Bronchial epithelial cell (primary cell): ENCODE data around the gene OR6T1. TPM values are rescaled to one million over a fixed set of nuclear protein-coding genes. Genes with fewer than 3 reads are reported as not detected.
A peak's percentile ranks its signal among the peaks of the same experiment; 100 is the strongest.

Experiments
- DNase-seq: peaks from one replicate; pipeline ENCODE4 v3.0.0-alpha.2; 2010; ENCODE audit warnings: low read depth
- FAIRE-seq: peaks from 2 replicates; lab custom pipeline; 2011; peaks lifted over from hg19 to GRCh38; lab: Jason Lieb, UNC
- H3K27me3 ChIP-seq: 2 replicates; pipeline ENCODE4 v1.5.1; 2011; ENCODE audit warnings: low read length; ENCODE audit not compliant: control insufficient read depth, insufficient read depth
- H3K36me3 ChIP-seq: 2 replicates; pipeline ENCODE4 v1.5.1; 2011; ENCODE audit warnings: low read length; ENCODE audit not compliant: control insufficient read depth, insufficient read depth
- H3K4me3 ChIP-seq: 2 replicates; pipeline ENCODE4 v1.5.1; 2011; ENCODE audit warnings: mild to moderate bottlenecking, low read depth, low read length, control low read depth
- CTCF ChIP-seq: IDR thresholded peaks from 2 replicates; pipeline ENCODE4 v1.5.1; 2011; ENCODE audit warnings: mild to moderate bottlenecking, moderate library complexity, low read length, control low read depth, inconsistent platforms; ENCODE audit not compliant: insufficient read depth, severe bottlenecking
- total RNA-seq: library from RNA; depleted of rRNA; stranded (reverse); fragments of >200 nt; gene quantifications from 2 replicates; pipeline ENCODE4 v1.2.1, GENCODE V29; 2014

Gene OR6T1
- total RNA-seq, 1 donor from 2014 or later: not detected

- Histone ChIP-seq H3K27me3 (no peaks in the 10 kb centered on the region), H3K36me3 (no peaks in the 10 kb centered on the region), H3K4me3 (no peak overlapping the region)
- FAIRE-seq (no peak), DNase-seq (no peak)
- no peak for TF ChIP-seq CTCF
Measured at GRCh38 chr11:123956752-123957151, 13.1 kb upstream of the OR6T1 start.

GRCh38 chr11:123945132-123945531, 1.5 kb upstream of the OR6T1 start:
- Histone ChIP-seq H3K36me3 (no peaks in the 10 kb centered on the region), H3K27me3 (no peaks in the 10 kb centered on the region), H3K4me3 (no peak overlapping the region)
- DNase-seq (no peak), FAIRE-seq (no peak)
- no peak for TF ChIP-seq CTCF

GRCh38 chr11:123942413-123942812, 1.2 kb downstream of the OR6T1 start:
- no peak for FAIRE-seq
- no peak overlapping the region for H3K4me3 ChIP-seq
- DNase-seq: no peak
- TF ChIP-seq CTCF: no peak
- H3K27me3 ChIP-seq: no peaks in the 10 kb centered on the region
- H3K36me3 ChIP-seq: no peaks in the 10 kb centered on the region

- DNase-seq: no peak
- H3K4me3 ChIP-seq: no peak within 1 kb of the TSS
- TF ChIP-seq CTCF: no peak
- H3K27me3 ChIP-seq: no peaks in the 10 kb centered on the region
- H3K36me3 ChIP-seq: no peaks in the 10 kb centered on the region
- no peak for FAIRE-seq
Measured at GRCh38 chr11:123939317-123939716, 4.3 kb downstream of the OR6T1 start, which contains the start of gene OR4D5. Gene OR4D5 (plus strand): TSS chr11:123939617. CDS start chr11:123939617, 0 bp downstream.

- DNase-seq (peak; percentile 1), FAIRE-seq (no peak)
- Histone ChIP-seq H3K36me3 (no peaks in the 10 kb centered on the region), H3K4me3 (no peak overlapping the region), H3K27me3 (no peaks in the 10 kb centered on the region)
- TF ChIP-seq CTCF: no peak
Measured at GRCh38 chr11:123924027-123924426, 19.6 kb downstream of the OR6T1 start.

GRCh38 chr11:123920943-123921342, 22.7 kb downstream of the OR6T1 start:
- Histone ChIP-seq H3K4me3 (no peak overlapping the region), H3K27me3 (no peaks in the 10 kb centered on the region), H3K36me3 (no peaks in the 10 kb centered on the region)
- FAIRE-seq (no peak), DNase-seq (no peak)
- no peak for TF ChIP-seq CTCF
